Activated CD4-positive, alpha-beta T cell treated with anti-CD3 and anti-CD28 coated beads, Interleukin-2, amount 50 U/mL, for 48 hours (primary cell): Measurements from ENCODE around the gene ZDHHC14.

Experiments
- DNase-seq, 2 experiments: peaks; one replicate each; pipeline ENCODE4 v3.0.0-alpha.2; 2020

ZDHHC14 gene

GRCh38 chr6:157520596-157521361 lies 139.8 kb downstream of the ZDHHC14 start:
- no peak for DNase-seq

GRCh38 chr6:157521362-157522335 lies 140.7 kb downstream of the ZDHHC14 start:
- no peak for DNase-seq

GRCh38 chr6:157522472-157522871 lies 141.5 kb downstream of the ZDHHC14 start:
- DNase-seq, result no peak

GRCh38 chr6:157524735-157525134 lies 143.7 kb downstream of the ZDHHC14 start:
- DNase-seq, result no peak

GRCh38 chr6:157525292-157525889 lies 144.4 kb downstream of the ZDHHC14 start:
- DNase-seq, result no peak

GRCh38 chr6:157525918-157526425 lies 145.0 kb downstream of the ZDHHC14 start:
- no peak for DNase-seq

- DNase-seq, result no peak
Measured at GRCh38 chr6:157527471-157527907, 146.5 kb downstream of the ZDHHC14 start.

- no peak for DNase-seq
Measured at GRCh38 chr6:157528931-157529653, 148.1 kb downstream of the ZDHHC14 start.

GRCh38 chr6:157529654-157530039 lies 148.7 kb downstream of the ZDHHC14 start:
- DNase-seq, result no peak

GRCh38 chr6:157530126-157530525 lies 149.1 kb downstream of the ZDHHC14 start:
- no peak for DNase-seq

GRCh38 chr6:157530724-157531168 lies 149.8 kb downstream of the ZDHHC14 start:
- no peak for DNase-seq

- no peak for DNase-seq
Measured at GRCh38 chr6:157531169-157531985, 150.4 kb downstream of the ZDHHC14 start.

- no peak for DNase-seq
Measured at GRCh38 chr6:157531986-157532365, 151.0 kb downstream of the ZDHHC14 start.

- no peak for DNase-seq
Measured at GRCh38 chr6:157533048-157533871, 152.3 kb downstream of the ZDHHC14 start.

- DNase-seq, result no peak
Measured at GRCh38 chr6:157534134-157534871, 153.3 kb downstream of the ZDHHC14 start.

GRCh38 chr6:157534977-157535339 lies 154.0 kb downstream of the ZDHHC14 start:
- DNase-seq, result no peak

GRCh38 chr6:157535340-157536222 lies 154.6 kb downstream of the ZDHHC14 start:
- no peak for DNase-seq

- DNase-seq, result no peak
Measured at GRCh38 chr6:157536223-157536545, 155.2 kb downstream of the ZDHHC14 start.

GRCh38 chr6:157537556-157537955 lies 156.6 kb downstream of the ZDHHC14 start:
- DNase-seq, result no peak
